ENCODE data around the gene RERE. TPM values are rescaled to one million over a fixed set of nuclear protein-coding genes. Genes with fewer than 3 reads are reported as not detected.

The RERE gene
- total and polyA plus RNA-seq, 2 experiments from 2014 or later = 148 to 170 TPM

GRCh38 chr1:8325771-8326170 lies 491.7 kb downstream of the RERE start:
- Mint-ChIP-seq H3K36me3 (ENCODE audit: low read depth) (no peaks in the 10 kb centered on the region), H3K4me3 (no peak overlapping the region), H3K9me3 (peaks cover 2% of the 10 kb centered on the region; the same call in 1 of the 3 replicates), H3K27me3 (ENCODE audit: insufficient read depth, low read depth, poor library complexity) (peaks cover 10% of the 10 kb centered on the region), H3K27ac (no peak overlapping the region), H3K4me1 (no peaks in the 10 kb centered on the region; the same call in 2 of the 3 replicates)
- Histone ChIP-seq H3K4me2 (no peak overlapping the region), H2AFZ (no peak overlapping the region), H3K4me1 (ENCODE audit: insufficient read depth) (no peaks in the 10 kb centered on the region), H3K4me3 (no peak overlapping the region), H4K20me1 (replicated peaks; ENCODE audit: insufficient read depth) (no peaks in the 10 kb centered on the region), H3F3A (replicated peaks; ENCODE audit: low read depth) (no peaks in the 10 kb centered on the region), H3K36me3 (ENCODE audit: insufficient read depth) (no peaks in the 10 kb centered on the region), H3K79me2 (replicated peaks; ENCODE audit: insufficient read depth) (no peaks in the 10 kb centered on the region), H3K9me2 (ENCODE audit: insufficient read depth) (no peaks in the 10 kb centered on the region), H3K27me3 (ENCODE audit: insufficient read depth) (no peaks in the 10 kb centered on the region), H3K27ac (ENCODE audit: low read depth) (no peak overlapping the region)
- no peak for ATAC-seq
- no peak for TF ChIP-seq CREB1 (CRISPR knock-in tag; IDR thresholded peaks at IDR 0.05; ENCODE audit: low read depth)
- TF ChIP-seq EZH2phosphoT487 (IDR thresholded peaks at IDR 0.05; ENCODE audit: unreplicated experiment) = no peak
- TF ChIP-seq POLR2AphosphoS5 (IDR thresholded peaks at IDR 0.05; ENCODE audit: low read depth) = no peak
- no peak for TF ChIP-seq ZNF331 (CRISPR knock-in tag; IDR thresholded peaks at IDR 0.05; ENCODE audit: low read depth)
- no peak for TF ChIP-seq JUNB (IDR thresholded peaks at IDR 0.05; ENCODE audit: unreplicated experiment)
- TF ChIP-seq, protein P1, sequence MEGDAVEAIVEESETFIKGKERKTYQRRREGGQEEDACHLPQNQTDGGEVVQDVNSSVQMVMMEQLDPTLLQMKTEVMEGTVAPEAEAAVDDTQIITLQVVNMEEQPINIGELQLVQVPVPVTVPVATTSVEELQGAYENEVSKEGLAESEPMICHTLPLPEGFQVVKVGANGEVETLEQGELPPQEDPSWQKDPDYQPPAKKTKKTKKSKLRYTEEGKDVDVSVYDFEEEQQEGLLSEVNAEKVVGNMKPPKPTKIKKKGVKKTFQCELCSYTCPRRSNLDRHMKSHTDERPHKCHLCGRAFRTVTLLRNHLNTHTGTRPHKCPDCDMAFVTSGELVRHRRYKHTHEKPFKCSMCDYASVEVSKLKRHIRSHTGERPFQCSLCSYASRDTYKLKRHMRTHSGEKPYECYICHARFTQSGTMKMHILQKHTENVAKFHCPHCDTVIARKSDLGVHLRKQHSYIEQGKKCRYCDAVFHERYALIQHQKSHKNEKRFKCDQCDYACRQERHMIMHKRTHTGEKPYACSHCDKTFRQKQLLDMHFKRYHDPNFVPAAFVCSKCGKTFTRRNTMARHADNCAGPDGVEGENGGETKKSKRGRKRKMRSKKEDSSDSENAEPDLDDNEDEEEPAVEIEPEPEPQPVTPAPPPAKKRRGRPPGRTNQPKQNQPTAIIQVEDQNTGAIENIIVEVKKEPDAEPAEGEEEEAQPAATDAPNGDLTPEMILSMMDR (conservative IDR thresholded peaks at IDR 0.05; ENCODE audit: low read depth in 2 of 2) = no peak
- no peak for TF ChIP-seq STAT1 (IDR thresholded peaks at IDR 0.05; ENCODE audit: unreplicated experiment)
- TF ChIP-seq ZNF114 (CRISPR knock-in tag; IDR thresholded peaks at IDR 0.05) = no peak
- TF ChIP-seq REST (IDR thresholded peaks at IDR 0.05; ENCODE audit: unreplicated experiment) = no peak
- TF ChIP-seq EZH2 (IDR thresholded peaks at IDR 0.05; ENCODE audit: low read depth, unreplicated experiment) = no peak
- no peak for TF ChIP-seq NANOG (IDR thresholded peaks at IDR 0.05; ENCODE audit: borderline replicate concordance)
- no peak for DNase-seq (ENCODE audit: low spot score)
